GM12878 (cell line): Measurements from ENCODE around the gene PTPRM. TPM values are rescaled to one million over a fixed set of nuclear protein-coding genes. Genes with fewer than 3 reads are reported as not detected.

Source experiments
- ATAC-seq: fragments of 200-7000 bp; cut with Tn5 transposase; 3 replicates; pipeline ENCODE4 v1.9.1; 2020; ENCODE audit warnings: mild to moderate bottlenecking, moderate library complexity
- BruUV-seq: library from RNA; stranded (reverse); fragments of 400-500 nt; replicated peaks from 2 replicates; lab custom pipeline; 2021; lab: Mats Ljungman, UMichigan
- CTCF ChIA-PET: fragments of 300-600 bp; sonication (Branson Sonifier 250); formaldehyde crosslinking; extraction: SDS; loops from one replicate; lab custom pipeline; 2021; ENCODE audit warnings: inconsistent platforms; lab: Yijun Ruan, JAX
- POLR2A ChIA-PET: fragments of 350-600 bp; formaldehyde crosslinking; extraction: SDS; loops from one replicate; lab custom pipeline; 2021; ENCODE audit warnings: inconsistent platforms; lab: Charles Lee
- RAD21 ChIA-PET: fragments of 300-600 bp; sonication (Branson Sonifier 250); formaldehyde crosslinking; loops from one replicate; lab custom pipeline; 2023; ENCODE audit warnings: antibody characterized with exemption; ENCODE audit not compliant: unreplicated experiment; lab: Charles Lee
- SMC1A ChIA-PET: fragments of 300-600 bp; sonication (Branson Sonifier 250); formaldehyde crosslinking; loops from one replicate; lab custom pipeline; 2023; ENCODE audit not compliant: unreplicated experiment, uncharacterized antibody; lab: Charles Lee
- DNase-seq: peaks from one replicate; pipeline ENCODE4 v3.0.0-alpha.2; 2011; ENCODE audit warnings: low read depth, low spot score
- FAIRE-seq: peaks from 3 replicates; lab custom pipeline; 2011; peaks lifted over from hg19 to GRCh38; lab: Jason Lieb, UNC
- H2AFZ ChIP-seq: 2 replicates; pipeline ENCODE4 v1.6.0; 2011; ENCODE audit warnings: low read depth, low read length, control low read depth; ENCODE audit not compliant: control insufficient read depth
- H3K27ac ChIP-seq: 2 replicates; pipeline ENCODE4 v1.5.1; 2011; ENCODE audit warnings: control low read depth; ENCODE audit not compliant: control insufficient read depth, insufficient read depth
- H3K27me3 ChIP-seq, 2 experiments: replicated peaks in 1 of 2; 2 replicates each; pipeline versions ENCODE4 v1.6.0 to v1.6.1; 2011; ENCODE audit warnings: low read length in 1 of 2; ENCODE audit not compliant: control insufficient read depth in 2 of 2, insufficient read depth in 2 of 2
- H3K36me3 ChIP-seq, 2 experiments: 2 replicates each; pipeline ENCODE4 v1.5.1; 2011; ENCODE audit warnings: low read length in 1 of 2; ENCODE audit not compliant: control insufficient read depth in 2 of 2, insufficient read depth in 2 of 2
- H3K4me1 ChIP-seq: 2 replicates; pipeline ENCODE4 v1.6.1; 2011; ENCODE audit warnings: mild to moderate bottlenecking, low read length, moderate library complexity, mixed read lengths; ENCODE audit not compliant: control insufficient read depth, insufficient read depth
- H3K4me2 ChIP-seq: 2 replicates; pipeline ENCODE4 v1.6.0; 2011; ENCODE audit warnings: control low read depth; ENCODE audit not compliant: control insufficient read depth, insufficient read depth
- H3K4me3 ChIP-seq: fragments of 200-600 bp; sonication (generic); 2 replicates; pipeline ENCODE4 v1.5.1; 2016
- H3K79me2 ChIP-seq: 2 replicates; pipeline ENCODE4 v1.6.0; 2011; ENCODE audit warnings: low read length; ENCODE audit not compliant: control insufficient read depth, insufficient read depth
- H3K9ac ChIP-seq: 2 replicates; pipeline ENCODE4 v1.8.0; 2011; ENCODE audit warnings: low read length, control low read depth, mixed read lengths; ENCODE audit not compliant: control insufficient read depth, insufficient read depth
- H3K9me3 ChIP-seq: replicated peaks from 3 replicates; pipeline ENCODE4 v1.5.1; 2011; ENCODE audit warnings: mild to moderate bottlenecking, low read length; ENCODE audit not compliant: control insufficient read depth, insufficient read depth
- H4K20me1 ChIP-seq: 2 replicates; pipeline ENCODE4 v1.6.0; 2011; ENCODE audit not compliant: control insufficient read depth, insufficient read depth
- ASH2L ChIP-seq: fragments of 300-600, 200-600 bp; sonication (generic); IDR thresholded peaks from 2 replicates; pipeline ENCODE4 v1.6.1; 2017; ENCODE audit warnings: low read depth, mild to moderate bottlenecking, borderline replicate concordance
- CHD4 ChIP-seq: fragments of 200-600 bp; sonication (generic); IDR thresholded peaks from 2 replicates; pipeline ENCODE4 v1.6.1; 2016; ENCODE audit warnings: mild to moderate bottlenecking
- EED ChIP-seq: sonication (generic); IDR thresholded peaks from 2 replicates; pipeline ENCODE4 v1.6.1; 2016; ENCODE audit warnings: antibody characterized with exemption, low read depth
- ETV6 ChIP-seq, 2 experiments: fragments of 450-650 bp in 1 of 2; IDR thresholded peaks in 1 of 2; conservative IDR thresholded peaks in 1 of 2; 2 replicates each; pipeline ENCODE4 v1.6.1; 2014; ENCODE audit warnings: antibody characterized with exemption in 1 of 2, borderline replicate concordance in 1 of 2, low read depth in 1 of 2, mild to moderate bottlenecking in 1 of 2, moderate library complexity in 1 of 2
- IKZF1 ChIP-seq: fragments of 450-650 bp; conservative IDR thresholded peaks from 2 replicates; pipeline ENCODE4 v1.6.1; 2017; ENCODE audit warnings: antibody characterized with exemption, mild to moderate bottlenecking
- NR2F1 ChIP-seq: fragments of 450-650 bp; conservative IDR thresholded peaks from 2 replicates; pipeline ENCODE4 v1.6.1; 2017; ENCODE audit warnings: mild to moderate bottlenecking
- NRF1 ChIP-seq: conservative IDR thresholded peaks from 2 replicates; pipeline ENCODE4 v1.6.1; 2011; ENCODE audit warnings: mild to moderate bottlenecking, low read depth, low read length, improper control_type of control experiment
- POLR2AphosphoS2 ChIP-seq: IDR thresholded peaks from 2 replicates; pipeline ENCODE4 v1.6.1; 2011; ENCODE audit warnings: low read depth, mild to moderate bottlenecking, low read length, improper control_type of control experiment, moderate library complexity
- RAD21 ChIP-seq: IDR thresholded peaks from 2 replicates; pipeline ENCODE4 v1.6.1; 2011; ENCODE audit warnings: mild to moderate bottlenecking, low read depth, low read length, moderate library complexity; ENCODE audit not compliant: insufficient read depth
- SIX5 ChIP-seq: IDR thresholded peaks from 2 replicates; pipeline ENCODE4 v1.6.1; 2011; ENCODE audit warnings: mild to moderate bottlenecking, low read depth, low read length, moderate library complexity; ENCODE audit not compliant: severe bottlenecking
- SPI1 ChIP-seq: IDR thresholded peaks from 2 replicates; pipeline ENCODE4 v1.6.1; 2011; ENCODE audit warnings: low read depth, mild to moderate bottlenecking, low read length, moderate library complexity, borderline replicate concordance; ENCODE audit not compliant: insufficient read depth
- SREBF1 ChIP-seq: IDR thresholded peaks from 2 replicates; pipeline ENCODE4 v1.6.1; 2012; ENCODE audit warnings: mild to moderate bottlenecking, low read length
- SREBF2 ChIP-seq: IDR thresholded peaks from 2 replicates; pipeline ENCODE4 v1.6.1; 2012; ENCODE audit warnings: mild to moderate bottlenecking, low read length
- TARDBP ChIP-seq: IDR thresholded peaks from 2 replicates; pipeline ENCODE4 v1.6.1; 2016; ENCODE audit warnings: borderline replicate concordance
- TCF3 ChIP-seq: IDR thresholded peaks from 2 replicates; pipeline ENCODE4 v1.6.1; 2012; ENCODE audit warnings: low read depth, mild to moderate bottlenecking, low read length, borderline replicate concordance; ENCODE audit not compliant: insufficient read depth
- ZNF384 ChIP-seq: IDR thresholded peaks from 2 replicates; pipeline ENCODE4 v1.6.1; 2012; ENCODE audit warnings: low read depth, mild to moderate bottlenecking, low read length, improper control_type of control experiment, borderline replicate concordance
- WGBS: methylation state at CpG from one replicate; pipeline ENCODE4 v1.1.6; 2016; ENCODE audit warnings: low lambda C conversion rate; ENCODE audit not compliant: insufficient replicate concordance, insufficient coverage; ENCODE audit errors: missing lambda C conversion rate; 5-methylcytosine and 5-hydroxymethylcytosine counted together
- in situ Hi-C: fragments of 300-500 bp; cut with MboI; formaldehyde crosslinking; loops from 9 replicates; pipeline ENCODE4 v1.14.3; 2018; ENCODE audit warnings: mixed read lengths
- intact Hi-C: fragments of 100-400 bp; cut with micrococcal nuclease; formaldehyde crosslinking; loops from one replicate; pipeline ENCODE4 v1.14.2; 2022; ENCODE audit not compliant: unreplicated experiment
- polyA plus RNA-seq, 11 experiments: library from polyadenylated mRNA; depleted of rRNA in 4 of 11; unstranded in 6 of 11; stranded (reverse) in 5 of 11; fragments of >200 nt; fragmentation: Nextera tagmentation in 4 of 11; fragmentation: Illumina TruSeq in 1 of 11; extraction: Ambion mirVana in 4 of 11; extraction: Trizol in 1 of 11; gene quantifications; 1 replicate in 1 of 11; 2 replicates in 10 of 11; pipeline versions ENCODE4 v1.2.1 to v1.2.3, GENCODE V29; 2011 to 2016; ENCODE audit warnings: inconsistent platforms in 2 of 11, missing spikeins in 2 of 11, low read depth in 1 of 11
- total RNA-seq, 4 experiments: library from RNA; depleted of rRNA in 3 of 4; stranded (reverse); fragments of >200 nt in 3 of 4; fragmentation: Illumina TruSeq in 1 of 4; extraction: Trizol in 1 of 4; gene quantifications; 2 replicates each; pipeline versions ENCODE4 v1.2.1 to v1.2.3, GENCODE V29; 2013 to 2021
- TF ChIP-seq, protein P1 (sequence below): fragments of 450-650 bp; IDR thresholded peaks from 2 replicates; pipeline ENCODE4 v1.6.1; 2017; ENCODE audit warnings: mild to moderate bottlenecking, moderate library complexity
- TF ChIP-seq, protein P2 (sequence below): IDR thresholded peaks from 2 replicates; pipeline ENCODE4 v1.6.1; 2011; ENCODE audit warnings: low read depth, low read length, improper control_type of control experiment, borderline replicate concordance

Gene PTPRM
- total and polyA plus RNA-seq, 10 of the 15 experiments (the other 5 are each of a cell fraction or from before 2014, with no cell fraction given), result 0.07 to 22.6 (median 0.60) TPM

DNA sequence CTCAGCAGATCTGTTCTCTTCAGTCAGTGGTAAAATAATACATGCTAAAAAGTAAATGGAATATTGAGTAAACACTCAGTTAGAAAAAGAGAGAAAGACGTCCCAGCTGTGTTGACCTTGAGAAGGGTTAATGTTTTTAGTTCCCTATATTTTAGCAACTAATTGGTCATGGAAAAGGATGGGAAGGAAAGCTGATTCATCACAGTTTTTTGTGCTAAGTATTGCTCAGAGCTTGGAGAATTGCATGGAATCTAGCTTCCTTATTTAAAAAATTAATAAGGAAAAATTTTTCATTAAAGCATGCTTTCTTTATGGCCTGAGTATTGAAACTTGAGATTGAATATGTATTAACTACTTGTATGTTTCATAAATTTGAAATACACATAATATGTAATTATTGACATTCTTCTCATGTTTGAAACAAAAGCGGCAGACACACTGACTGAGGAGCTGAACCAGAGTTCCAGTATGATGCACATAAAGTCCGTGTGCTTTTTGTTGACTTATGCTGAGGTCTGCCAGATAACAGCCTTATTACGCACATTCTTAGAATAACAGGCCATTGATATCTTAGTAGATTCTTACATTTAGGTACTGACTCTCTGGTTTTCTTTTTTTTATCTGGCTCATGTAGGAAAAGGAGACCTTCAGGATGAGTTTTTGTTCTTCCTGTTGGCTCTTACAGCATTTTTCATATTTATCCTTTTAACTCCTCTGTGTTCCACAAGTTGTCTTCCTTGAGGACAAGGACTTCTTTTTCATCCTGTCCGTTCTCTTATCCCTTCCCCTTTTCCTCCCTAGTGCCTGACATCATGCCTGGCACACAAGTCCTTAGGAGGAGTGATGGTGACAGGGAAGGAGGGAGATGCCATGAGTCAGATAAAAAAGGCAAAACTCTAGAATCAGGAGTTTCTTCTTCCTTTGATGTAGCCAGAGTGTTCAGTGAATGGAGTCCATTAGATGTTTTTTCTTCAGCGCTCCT is 194.1 kb downstream of the PTPRM start:
- ChIA-PET SMC1A (no interaction called here), RAD21 (no interaction called here), POLR2A (no interaction called here), CTCF (no interaction called here)
- Histone ChIP-seq H4K20me1 (no peaks in the 10 kb centered on the region), H3K79me2 (no peaks in the 10 kb centered on the region), H3K9me3 (no peaks in the 10 kb centered on the region), H3K27me3 (no peaks in the 10 kb centered on the region), H3K36me3 (no peaks in the 10 kb centered on the region), H3K9ac (no peak overlapping the region), H3K4me1 (no peaks in the 10 kb centered on the region), H3K27ac (no peak overlapping the region), H3K4me3 (no peak overlapping the region), H3K4me2 (no peak overlapping the region)
- 25% methylated on average over 6 of the region's 6 CpGs for WGBS
- intact Hi-C loops (no loop called here), in situ Hi-C loops (loop anchor here (10.0 kb wide), 1 partner anchor 64 kb away; no protein-coding TSS in a partner anchor)
- BruUV-seq, result no TSS peak
- DNase-seq (no peak), ATAC-seq (no peak), FAIRE-seq (no peak)
- TF ChIP-seq SREBF2 (no peak), CHD4 (no peak), POLR2AphosphoS2 (no peak), IKZF1 (no peak), ASH2L (no peak), TCF3 (no peak), SREBF1 (no peak), NRF1 (no peak), SPI1 (no peak), NR2F1 (no peak), ETV6 (conservative IDR thresholded peaks at IDR 0.05 in 1 of 2, IDR thresholded peaks at IDR 0.05 in 1 of 2; ENCODE audit: borderline replicate concordance in 1 of 2, low read depth in 1 of 2) (no peak), SIX5 (no peak), TARDBP (no peak), ZNF384 (no peak), EED (no peak), RAD21 (no peak)
- TF ChIP-seq, protein P1, sequence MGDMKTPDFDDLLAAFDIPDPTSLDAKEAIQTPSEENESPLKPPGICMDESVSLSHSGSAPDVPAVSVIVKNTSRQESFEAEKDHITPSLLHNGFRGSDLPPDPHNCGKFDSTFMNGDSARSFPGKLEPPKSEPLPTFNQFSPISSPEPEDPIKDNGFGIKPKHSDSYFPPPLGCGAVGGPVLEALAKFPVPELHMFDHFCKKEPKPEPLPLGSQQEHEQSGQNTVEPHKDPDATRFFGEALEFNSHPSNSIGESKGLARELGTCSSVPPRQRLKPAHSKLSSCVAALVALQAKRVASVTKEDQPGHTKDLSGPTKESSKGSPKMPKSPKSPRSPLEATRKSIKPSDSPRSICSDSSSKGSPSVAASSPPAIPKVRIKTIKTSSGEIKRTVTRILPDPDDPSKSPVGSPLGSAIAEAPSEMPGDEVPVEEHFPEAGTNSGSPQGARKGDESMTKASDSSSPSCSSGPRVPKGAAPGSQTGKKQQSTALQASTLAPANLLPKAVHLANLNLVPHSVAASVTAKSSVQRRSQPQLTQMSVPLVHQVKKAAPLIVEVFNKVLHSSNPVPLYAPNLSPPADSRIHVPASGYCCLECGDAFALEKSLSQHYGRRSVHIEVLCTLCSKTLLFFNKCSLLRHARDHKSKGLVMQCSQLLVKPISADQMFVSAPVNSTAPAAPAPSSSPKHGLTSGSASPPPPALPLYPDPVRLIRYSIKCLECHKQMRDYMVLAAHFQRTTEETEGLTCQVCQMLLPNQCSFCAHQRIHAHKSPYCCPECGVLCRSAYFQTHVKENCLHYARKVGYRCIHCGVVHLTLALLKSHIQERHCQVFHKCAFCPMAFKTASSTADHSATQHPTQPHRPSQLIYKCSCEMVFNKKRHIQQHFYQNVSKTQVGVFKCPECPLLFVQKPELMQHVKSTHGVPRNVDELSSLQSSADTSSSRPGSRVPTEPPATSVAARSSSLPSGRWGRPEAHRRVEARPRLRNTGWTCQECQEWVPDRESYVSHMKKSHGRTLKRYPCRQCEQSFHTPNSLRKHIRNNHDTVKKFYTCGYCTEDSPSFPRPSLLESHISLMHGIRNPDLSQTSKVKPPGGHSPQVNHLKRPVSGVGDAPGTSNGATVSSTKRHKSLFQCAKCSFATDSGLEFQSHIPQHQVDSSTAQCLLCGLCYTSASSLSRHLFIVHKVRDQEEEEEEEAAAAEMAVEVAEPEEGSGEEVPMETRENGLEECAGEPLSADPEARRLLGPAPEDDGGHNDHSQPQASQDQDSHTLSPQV, result no peak
- TF ChIP-seq, protein P2, sequence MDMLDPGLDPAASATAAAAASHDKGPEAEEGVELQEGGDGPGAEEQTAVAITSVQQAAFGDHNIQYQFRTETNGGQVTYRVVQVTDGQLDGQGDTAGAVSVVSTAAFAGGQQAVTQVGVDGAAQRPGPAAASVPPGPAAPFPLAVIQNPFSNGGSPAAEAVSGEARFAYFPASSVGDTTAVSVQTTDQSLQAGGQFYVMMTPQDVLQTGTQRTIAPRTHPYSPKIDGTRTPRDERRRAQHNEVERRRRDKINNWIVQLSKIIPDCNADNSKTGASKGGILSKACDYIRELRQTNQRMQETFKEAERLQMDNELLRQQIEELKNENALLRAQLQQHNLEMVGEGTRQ, result no peak
- TF ChIP-seq, all 136 proteins: peak for 0
- H2AFZ ChIP-seq, result no peak overlapping the region
